ENCODE results near the gene HMCN1.
A peak's percentile ranks its signal among the peaks of the same experiment; 100 is the strongest.

The HMCN1 gene

DNA sequence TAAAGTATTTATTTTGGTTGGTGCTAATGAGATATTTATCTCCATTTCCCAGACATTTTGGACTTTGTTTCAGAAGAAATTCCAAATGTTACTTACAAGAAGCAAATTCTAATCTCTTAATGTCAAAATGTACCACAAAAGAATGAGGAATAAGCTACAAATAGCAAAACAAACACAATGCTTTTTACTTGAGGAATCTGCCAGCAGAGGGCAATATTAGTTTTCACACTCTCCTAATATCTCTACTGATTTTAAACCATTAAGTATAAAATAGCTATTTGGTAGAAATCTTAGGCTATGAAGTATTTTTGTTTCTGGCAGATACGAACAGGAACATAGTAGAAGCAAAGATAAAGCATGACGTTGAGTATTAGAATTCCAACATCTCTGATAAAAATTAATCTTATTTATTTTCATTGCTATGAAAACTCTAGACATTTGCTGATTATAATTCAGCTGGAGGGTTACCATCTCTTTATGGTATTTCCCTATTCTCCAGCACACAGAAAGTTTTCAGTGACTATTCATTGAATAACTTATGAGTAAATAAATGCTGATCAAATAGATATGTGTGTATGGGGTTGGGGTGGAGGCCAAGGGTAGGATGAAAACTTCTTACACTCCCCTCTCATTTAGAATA is 13.4 kb upstream of the HMCN1 start:
- in situ Hi-C loops (cut with HindIII; ENCODE audit: low pct_unique_long_range_greater_than_20kb, low sequenced_read_pairs): no loop called here
- DNase-seq (ENCODE audit: low read depth in 1 of 2, low spot score in 1 of 2): peak in 1 of 2 experiments; percentile 58
- TF ChIP-seq JUND (IDR thresholded peaks at IDR 0.05; ENCODE audit: low read depth): no peak

DNA sequence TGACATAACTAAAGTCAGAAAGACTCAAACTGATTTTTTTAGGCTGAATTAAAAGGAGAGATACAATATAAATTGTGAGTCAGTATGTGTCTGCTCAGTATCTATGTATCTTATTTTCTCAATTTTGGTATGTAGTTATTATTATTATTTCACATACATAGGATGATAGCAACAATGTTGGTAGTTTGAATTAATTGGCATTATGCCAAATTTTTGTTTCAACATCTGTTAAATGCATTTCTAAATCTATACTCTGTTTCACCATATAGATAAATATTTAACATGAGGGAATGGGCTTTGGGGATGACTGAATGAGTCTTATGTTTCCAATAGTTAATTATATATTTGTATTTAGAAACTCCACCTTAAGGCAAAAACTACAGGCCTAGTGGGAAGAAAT is 12.6 kb upstream of the HMCN1 start:
- DNase-seq (ENCODE audit: low read depth in 1 of 2, low spot score in 1 of 2): no peak
- in situ Hi-C loops (cut with HindIII; ENCODE audit: low pct_unique_long_range_greater_than_20kb, low sequenced_read_pairs): no loop called here
- TF ChIP-seq JUND (IDR thresholded peaks at IDR 0.05; ENCODE audit: low read depth): no peak

DNA sequence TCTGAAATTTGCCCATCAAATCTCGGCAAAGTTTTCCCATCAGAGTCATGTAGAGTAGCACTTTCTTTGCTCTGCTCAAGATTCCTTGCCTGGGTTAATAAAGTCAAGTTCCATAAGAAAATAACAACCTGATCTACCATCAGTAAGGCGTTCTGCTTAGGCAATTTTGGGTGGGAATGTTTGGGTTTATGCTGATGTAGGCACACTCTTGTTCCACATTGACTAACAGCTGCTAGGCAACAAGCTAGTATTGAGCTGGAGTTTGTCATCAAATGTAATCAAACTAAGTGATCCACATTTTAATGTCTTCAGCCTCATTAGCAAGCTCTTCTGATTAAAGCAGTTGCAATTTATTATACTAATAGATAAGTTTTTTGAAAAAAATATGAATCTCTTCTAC is 12.1 kb upstream of the HMCN1 start:
- in situ Hi-C loops (cut with HindIII; ENCODE audit: low pct_unique_long_range_greater_than_20kb, low sequenced_read_pairs): no loop called here
- DNase-seq (ENCODE audit: low read depth in 1 of 2, low spot score in 1 of 2): no peak
- TF ChIP-seq JUND (IDR thresholded peaks at IDR 0.05; ENCODE audit: low read depth): no peak

DNA sequence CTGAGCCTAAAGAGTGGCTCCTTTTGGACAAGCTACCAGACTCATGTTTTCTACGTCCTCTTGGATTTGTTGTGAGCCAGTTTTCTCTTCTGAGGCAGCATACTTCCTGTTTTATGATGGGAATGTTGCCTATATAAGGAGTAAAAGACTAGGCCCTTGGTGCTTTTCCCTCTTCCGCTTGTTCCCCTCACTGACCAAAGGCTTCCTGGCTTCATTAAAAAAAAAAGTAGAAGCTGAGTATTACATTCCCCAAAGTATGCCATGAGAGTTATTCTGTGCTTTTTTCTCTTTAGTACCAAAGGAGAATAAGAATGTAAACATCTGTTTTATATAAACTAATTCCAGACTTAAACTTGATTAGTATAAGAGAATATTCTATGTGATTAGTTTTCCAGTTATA is 6.5 kb upstream of the HMCN1 start:
- in situ Hi-C loops (cut with HindIII; ENCODE audit: low pct_unique_long_range_greater_than_20kb, low sequenced_read_pairs): no loop called here

DNA sequence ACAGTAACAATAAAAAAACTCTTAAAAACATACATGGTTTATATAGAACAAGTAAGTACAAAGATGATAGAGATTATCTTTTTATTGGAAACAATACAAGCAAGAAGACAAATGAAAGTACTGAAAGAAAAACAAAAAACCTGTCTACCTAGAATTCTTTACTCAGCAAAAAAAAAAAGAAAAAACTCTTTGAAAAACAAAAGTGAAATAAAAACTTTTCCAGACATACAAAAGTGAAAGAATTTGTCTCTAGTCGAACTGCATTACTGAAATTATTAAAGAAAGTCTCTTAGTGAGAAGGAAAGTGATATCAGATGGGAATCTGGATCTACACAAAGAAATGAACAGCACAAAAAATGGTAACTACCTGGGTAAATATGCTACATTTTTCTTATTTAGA is 2.7 kb upstream of the HMCN1 start:
- no peak for DNase-seq (ENCODE audit: low read depth in 1 of 2, low spot score in 1 of 2)
- in situ Hi-C loops (cut with HindIII; ENCODE audit: low pct_unique_long_range_greater_than_20kb, low sequenced_read_pairs): no loop called here
- no peak for TF ChIP-seq JUND (IDR thresholded peaks at IDR 0.05; ENCODE audit: low read depth)

More for the DNA sequence above, 6.5 kb upstream of the HMCN1 start:
- no peak for TF ChIP-seq JUND (IDR thresholded peaks at IDR 0.05; ENCODE audit: low read depth)
- no peak for DNase-seq (ENCODE audit: low read depth in 1 of 2, low spot score in 1 of 2)

DNA sequence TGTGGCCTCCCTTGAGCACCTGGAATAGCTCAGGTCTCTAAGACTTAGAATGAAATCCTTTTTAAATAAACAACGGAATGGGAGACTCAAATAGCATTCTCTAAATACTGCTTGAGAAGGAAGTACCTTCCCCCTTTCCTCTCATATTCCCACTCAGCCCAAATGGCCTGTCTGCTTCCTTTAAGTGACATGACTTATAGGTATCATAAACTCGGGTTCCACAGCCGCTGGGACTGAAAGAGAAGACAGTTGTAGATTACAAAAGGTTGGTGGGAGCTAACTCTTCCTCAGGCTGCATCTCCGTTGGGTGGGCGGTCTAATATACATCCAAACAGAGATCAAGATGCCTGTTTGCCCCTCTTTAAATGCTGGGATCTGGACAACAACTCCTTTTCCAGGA is 1.2 kb upstream of the HMCN1 start:
- TF ChIP-seq JUND (IDR thresholded peaks at IDR 0.05; ENCODE audit: low read depth): no peak
- in situ Hi-C loops (cut with HindIII; ENCODE audit: low pct_unique_long_range_greater_than_20kb, low sequenced_read_pairs): no loop called here
- no peak for DNase-seq (ENCODE audit: low read depth in 1 of 2, low spot score in 1 of 2)

DNA sequence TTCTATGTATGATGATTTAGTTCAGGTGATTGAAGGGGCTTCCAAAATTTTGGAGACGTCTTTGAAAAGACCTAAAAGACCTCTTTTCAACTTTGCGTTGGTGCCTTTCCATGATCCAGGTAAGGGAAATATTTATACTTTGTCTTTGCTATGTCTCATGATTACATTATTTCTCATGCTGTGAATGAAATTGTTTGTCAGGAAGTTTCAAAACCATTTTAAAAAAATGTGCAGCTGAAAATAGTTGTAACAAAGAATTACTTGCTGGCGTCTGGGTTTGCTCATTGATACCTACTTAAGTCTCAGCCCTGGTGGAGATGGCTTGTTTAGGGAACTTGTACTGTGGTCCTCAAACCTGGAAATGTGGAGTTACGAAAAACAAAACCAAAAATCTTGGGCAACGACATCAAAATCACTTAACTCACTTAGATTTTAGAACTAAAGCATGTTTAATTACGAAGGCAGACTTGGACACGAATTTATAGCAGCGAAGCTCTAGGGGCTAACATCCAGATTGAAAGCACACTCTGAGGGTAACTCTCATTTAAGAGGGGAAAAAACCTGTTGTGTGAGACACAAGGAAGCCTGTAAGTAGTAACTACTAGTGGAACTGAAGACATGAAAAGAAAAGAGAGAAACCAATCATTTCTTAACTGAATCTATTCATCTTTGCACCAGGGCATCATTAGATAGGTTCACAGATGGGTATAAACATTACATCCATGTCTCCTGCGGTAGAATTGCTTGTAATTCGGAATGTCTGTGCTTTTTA is 924 bp downstream of the HMCN1 start:
- in situ Hi-C loops (cut with HindIII; ENCODE audit: low pct_unique_long_range_greater_than_20kb, low sequenced_read_pairs): no loop called here
- no peak for TF ChIP-seq JUND (IDR thresholded peaks at IDR 0.05; ENCODE audit: low read depth)
- no peak for DNase-seq (ENCODE audit: low read depth in 1 of 2, low spot score in 1 of 2)

DNA sequence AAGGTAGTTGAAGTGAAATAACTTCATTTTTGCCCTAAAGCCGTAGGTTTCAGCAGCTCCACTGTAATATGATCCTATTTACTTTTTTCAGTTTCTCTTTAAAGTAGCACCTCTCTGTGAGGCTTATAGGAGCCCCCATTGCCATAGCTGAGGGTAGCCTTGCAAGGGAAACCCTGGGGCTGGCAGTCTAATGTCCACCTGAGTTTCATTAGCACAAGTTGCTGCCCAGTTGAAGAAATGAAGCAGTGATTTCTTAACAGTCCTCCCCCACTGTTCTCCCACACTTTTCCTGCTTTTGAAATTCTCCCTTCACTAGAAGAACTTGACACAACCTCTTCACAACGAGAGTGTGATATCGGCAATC is 1.5 kb downstream of the HMCN1 start:
- TF ChIP-seq JUND (IDR thresholded peaks at IDR 0.05; ENCODE audit: low read depth): no peak
- no peak for DNase-seq (ENCODE audit: low read depth in 1 of 2, low spot score in 1 of 2)
- in situ Hi-C loops (cut with HindIII; ENCODE audit: low pct_unique_long_range_greater_than_20kb, low sequenced_read_pairs): no loop called here

DNA sequence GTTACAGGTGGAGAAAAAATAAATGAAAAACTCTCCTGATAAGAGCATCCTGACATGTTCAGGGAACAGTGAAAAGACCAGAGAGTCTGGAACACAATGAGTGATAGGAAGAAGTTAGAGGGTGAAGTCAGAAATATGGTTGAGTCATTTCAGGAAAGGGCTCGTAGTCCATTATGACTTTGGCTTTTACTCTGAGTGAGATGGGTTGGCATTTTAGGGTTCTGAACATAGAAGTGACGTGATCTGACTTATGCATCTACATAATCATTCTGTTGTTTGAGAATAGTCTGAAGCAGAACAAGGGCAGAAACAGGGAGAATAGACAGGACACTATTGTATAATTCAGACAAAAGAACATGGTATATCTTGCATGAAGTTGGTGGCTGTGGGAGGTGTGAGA is 5.8 kb downstream of the HMCN1 start:
- TF ChIP-seq JUND (IDR thresholded peaks at IDR 0.05; ENCODE audit: low read depth): no peak
- in situ Hi-C loops (cut with HindIII; ENCODE audit: low pct_unique_long_range_greater_than_20kb, low sequenced_read_pairs): no loop called here
- no peak for DNase-seq (ENCODE audit: low read depth in 1 of 2, low spot score in 1 of 2)

DNA sequence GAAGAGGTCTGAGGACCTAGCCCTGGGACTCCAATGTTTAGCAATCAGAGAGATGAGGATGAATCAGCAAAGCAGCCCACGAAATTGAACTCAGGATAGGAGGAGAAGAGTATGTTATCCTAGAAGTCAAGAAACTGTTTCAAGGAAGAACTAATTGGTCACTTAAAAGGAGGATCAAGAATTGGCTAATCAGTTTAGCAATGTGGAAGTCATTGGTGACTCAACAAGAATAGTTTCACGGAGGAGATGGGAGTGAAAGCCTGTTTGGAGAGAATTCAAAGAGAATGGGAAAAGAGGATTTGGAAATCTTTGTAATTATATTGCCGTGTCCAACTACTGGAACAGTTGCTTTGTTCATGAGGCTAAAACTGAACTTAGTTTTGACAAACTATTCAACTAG is 7.4 kb downstream of the HMCN1 start:
- in situ Hi-C loops (cut with HindIII; ENCODE audit: low pct_unique_long_range_greater_than_20kb, low sequenced_read_pairs): no loop called here
- DNase-seq (ENCODE audit: low read depth in 1 of 2, low spot score in 1 of 2): no peak
- no peak for TF ChIP-seq JUND (IDR thresholded peaks at IDR 0.05; ENCODE audit: low read depth)

DNA sequence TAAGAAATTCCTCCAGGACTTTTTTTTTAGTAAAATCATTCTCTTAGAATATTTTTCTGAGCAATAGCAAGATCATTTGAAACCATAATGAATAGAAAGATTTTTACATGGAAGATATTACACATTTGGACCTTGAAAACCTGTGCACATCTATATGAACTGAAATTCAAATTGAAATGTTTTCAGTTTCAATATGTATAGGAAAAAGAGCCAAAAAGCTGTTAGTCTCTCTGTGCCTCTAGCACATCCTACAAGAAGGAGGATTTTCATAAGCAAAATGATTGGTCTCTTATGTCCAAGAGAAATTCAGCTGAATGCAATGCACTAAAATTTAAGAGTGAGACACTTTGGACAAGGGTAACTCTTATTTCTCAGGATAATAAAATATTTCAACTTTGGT is 8.2 kb downstream of the HMCN1 start:
- no peak for TF ChIP-seq JUND (IDR thresholded peaks at IDR 0.05; ENCODE audit: low read depth)
- no peak for DNase-seq (ENCODE audit: low read depth in 1 of 2, low spot score in 1 of 2)
- in situ Hi-C loops (cut with HindIII; ENCODE audit: low pct_unique_long_range_greater_than_20kb, low sequenced_read_pairs): no loop called here

DNA sequence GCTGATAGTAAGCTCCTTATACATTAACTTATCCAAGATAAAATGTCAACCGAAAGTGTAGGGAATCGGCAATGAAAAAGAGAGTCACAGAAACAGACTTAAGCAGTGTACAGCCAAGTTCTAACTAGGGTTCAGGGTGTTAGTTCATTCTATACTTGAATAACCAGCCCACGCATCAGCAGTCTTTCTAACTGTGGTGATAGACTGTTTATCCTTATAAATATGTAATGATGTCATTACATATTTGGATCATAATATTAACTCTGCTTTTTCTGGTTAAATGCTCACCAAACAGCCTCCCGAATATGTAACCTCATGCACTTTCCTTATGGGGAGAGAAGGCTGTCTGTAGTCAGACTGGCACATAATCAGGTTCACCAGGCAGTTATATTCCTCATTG is 11.0 kb downstream of the HMCN1 start:
- TF ChIP-seq JUND (IDR thresholded peaks at IDR 0.05; ENCODE audit: low read depth): no peak
- DNase-seq (ENCODE audit: low read depth in 1 of 2, low spot score in 1 of 2): no peak
- in situ Hi-C loops (cut with HindIII; ENCODE audit: low pct_unique_long_range_greater_than_20kb, low sequenced_read_pairs): no loop called here

DNA sequence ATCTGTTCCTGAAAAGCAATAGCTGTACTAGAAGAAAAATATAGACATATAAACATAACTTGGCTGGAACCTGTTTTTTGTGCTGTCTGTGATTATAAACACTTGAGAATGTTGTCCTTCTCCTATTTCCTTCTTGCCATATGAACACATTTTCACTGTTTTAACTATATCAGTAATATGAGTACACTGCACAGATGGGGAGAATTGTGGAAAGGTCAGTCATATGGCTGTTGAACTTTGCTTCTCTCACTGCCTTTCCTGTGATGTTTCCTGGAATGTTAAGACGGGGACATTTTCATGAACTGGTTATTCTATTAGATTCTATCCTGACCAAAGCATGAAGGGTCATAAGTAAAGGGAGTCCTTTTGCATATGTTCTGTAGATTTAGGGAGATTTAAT is 24.9 kb downstream of the HMCN1 start:
- no peak for DNase-seq (ENCODE audit: low read depth in 1 of 2, low spot score in 1 of 2)
- in situ Hi-C loops (cut with HindIII; ENCODE audit: low pct_unique_long_range_greater_than_20kb, low sequenced_read_pairs): no loop called here
- TF ChIP-seq JUND (IDR thresholded peaks at IDR 0.05; ENCODE audit: low read depth): no peak

DNA sequence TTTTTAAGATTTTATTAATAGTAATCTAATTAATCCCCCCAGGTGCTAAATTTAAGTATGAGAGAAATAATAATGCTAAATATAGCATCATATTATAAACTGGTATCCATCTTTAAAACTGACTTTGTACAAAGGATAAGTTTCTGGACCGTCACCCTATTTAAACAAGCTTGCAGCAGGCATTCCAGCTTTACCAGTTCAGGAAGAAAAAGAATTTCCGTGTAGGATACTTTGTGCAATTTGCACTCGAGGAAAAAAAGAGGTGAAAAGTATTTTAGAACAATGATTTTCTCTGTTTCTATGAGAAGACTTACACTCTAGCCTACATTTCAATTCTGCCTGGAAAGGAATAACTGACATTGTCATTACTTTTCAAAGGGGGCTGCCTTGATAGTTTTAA is 27.6 kb downstream of the HMCN1 start:
- peak in 1 of 2 experiments; percentile 60 for DNase-seq (ENCODE audit: low read depth in 1 of 2, low spot score in 1 of 2)
- in situ Hi-C loops (cut with HindIII; ENCODE audit: low pct_unique_long_range_greater_than_20kb, low sequenced_read_pairs): no loop called here
- no peak for TF ChIP-seq JUND (IDR thresholded peaks at IDR 0.05; ENCODE audit: low read depth)

Measured in T47D (cell line).